NCI-H1694 (cell line): ENCODE measurements around the gene REPS2.
"Not testable (repeated sequence)": the region's sequence is repeated elsewhere in the genome, so short reads cannot be mapped to it uniquely, and the experiment has no call there.

ENCODE experiments used
- DNase-seq: peaks from one replicate; lab custom pipeline; 2025; lab: John Stamatoyannopoulos, UW

Gene REPS2

GRCh38 chrX:16946361-16946964, at the start of gene REPS2:
TSS of gene REPS2 (plus strand) at chrX:16946658. CDS start at chrX:16946862, 204 bp downstream.
- DNase-seq: peak; percentile 4

- DNase-seq: no peak
Observed at GRCh38 chrX:16897445-16897844, 49.0 kb upstream of the REPS2 start.

- no peak for DNase-seq
Observed at GRCh38 chrX:16903274-16904022, 43.0 kb upstream of the REPS2 start.

DNA sequence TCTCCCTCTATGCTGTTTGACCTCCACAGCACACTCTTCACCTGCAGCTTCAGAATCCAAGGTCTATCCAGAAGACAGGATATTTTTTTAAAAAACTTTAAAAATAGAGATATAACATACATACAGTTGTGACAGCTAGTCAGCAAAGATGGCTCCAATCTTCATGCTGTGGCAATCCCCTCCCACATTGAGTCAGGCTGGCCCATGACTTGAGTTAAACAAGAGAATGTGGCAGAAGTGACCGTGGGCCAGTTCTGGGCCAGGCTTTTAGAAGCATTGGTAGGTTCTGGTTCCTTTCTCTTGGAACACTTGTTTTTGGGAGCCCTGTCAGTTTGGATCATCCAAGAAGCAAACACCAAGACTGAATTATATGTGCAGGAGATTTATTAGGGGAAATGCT, 36.1 kb upstream of the REPS2 start:
- no peak for DNase-seq

GRCh38 chrX:16914058-16914457, 32.4 kb upstream of the REPS2 start:
- no peak for DNase-seq

DNA sequence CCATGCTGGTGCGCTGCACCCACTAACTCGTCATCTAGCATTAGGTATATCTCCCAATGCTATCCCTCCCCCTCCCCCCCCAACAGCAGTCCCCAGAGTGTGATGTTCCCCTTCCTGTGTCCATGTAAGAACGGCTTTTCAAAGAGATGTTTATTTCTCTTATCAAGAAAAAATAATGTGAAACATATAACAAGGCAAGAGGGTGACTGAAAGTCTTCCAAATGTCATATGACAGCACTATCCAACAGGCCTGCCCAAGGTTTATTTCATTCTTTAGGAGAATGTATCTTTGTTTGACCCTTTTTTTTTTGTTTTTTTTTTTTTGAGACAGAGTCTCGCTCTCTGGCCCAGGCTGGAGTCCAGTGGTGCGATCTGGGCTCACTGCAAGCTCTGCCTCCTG, 29.9 kb upstream of the REPS2 start:
- no peak for DNase-seq

GRCh38 chrX:16917120-16917519, 29.3 kb upstream of the REPS2 start:
- no peak for DNase-seq

DNA sequence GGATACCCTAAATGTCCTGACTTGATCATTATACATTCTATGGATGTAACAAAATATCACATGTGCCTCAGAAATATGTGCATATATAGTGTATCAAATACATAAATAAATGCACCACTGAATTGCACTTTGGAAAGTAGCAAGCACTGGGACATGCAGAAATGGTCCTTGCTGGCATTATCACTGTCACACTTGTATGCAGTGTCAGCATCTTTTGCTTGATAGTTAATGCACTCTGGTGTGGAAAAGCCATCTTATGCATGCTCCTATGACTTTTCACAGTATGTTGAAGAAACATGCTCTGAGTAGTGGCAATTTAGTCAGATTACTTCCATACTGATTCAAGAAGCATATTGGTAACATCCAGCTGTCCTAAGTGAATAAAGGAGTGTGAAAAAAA, 27.5 kb upstream of the REPS2 start:
- no peak for DNase-seq

GRCh38 chrX:16920075-16920474, 26.4 kb upstream of the REPS2 start:
- DNase-seq: no peak

- no peak for DNase-seq
Observed at GRCh38 chrX:16923157-16923556, 23.3 kb upstream of the REPS2 start.

- no peak for DNase-seq
Observed at GRCh38 chrX:16924631-16925480, 21.6 kb upstream of the REPS2 start.

DNA sequence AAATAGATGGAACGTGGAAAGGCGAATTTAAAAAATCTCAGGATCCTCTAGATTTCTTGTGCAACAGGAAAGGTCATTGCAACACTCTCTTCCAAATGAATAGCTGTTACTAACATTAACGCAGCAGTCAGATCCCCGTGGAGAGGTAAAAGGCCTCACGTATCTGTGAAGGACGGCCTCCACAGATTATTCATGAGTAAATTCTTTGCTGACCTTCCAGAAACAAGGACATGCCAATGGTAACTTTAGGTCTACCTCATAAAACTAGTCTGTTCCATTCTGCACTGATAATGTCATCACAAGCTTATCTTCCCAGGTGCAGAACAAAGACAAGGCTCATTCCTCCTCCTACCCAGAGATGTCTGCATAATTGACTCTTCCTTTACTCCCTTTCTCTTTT, 16.1 kb upstream of the REPS2 start:
- no peak for DNase-seq

GRCh38 chrX:16931371-16931770, 15.1 kb upstream of the REPS2 start:
- DNase-seq: no peak

DNA sequence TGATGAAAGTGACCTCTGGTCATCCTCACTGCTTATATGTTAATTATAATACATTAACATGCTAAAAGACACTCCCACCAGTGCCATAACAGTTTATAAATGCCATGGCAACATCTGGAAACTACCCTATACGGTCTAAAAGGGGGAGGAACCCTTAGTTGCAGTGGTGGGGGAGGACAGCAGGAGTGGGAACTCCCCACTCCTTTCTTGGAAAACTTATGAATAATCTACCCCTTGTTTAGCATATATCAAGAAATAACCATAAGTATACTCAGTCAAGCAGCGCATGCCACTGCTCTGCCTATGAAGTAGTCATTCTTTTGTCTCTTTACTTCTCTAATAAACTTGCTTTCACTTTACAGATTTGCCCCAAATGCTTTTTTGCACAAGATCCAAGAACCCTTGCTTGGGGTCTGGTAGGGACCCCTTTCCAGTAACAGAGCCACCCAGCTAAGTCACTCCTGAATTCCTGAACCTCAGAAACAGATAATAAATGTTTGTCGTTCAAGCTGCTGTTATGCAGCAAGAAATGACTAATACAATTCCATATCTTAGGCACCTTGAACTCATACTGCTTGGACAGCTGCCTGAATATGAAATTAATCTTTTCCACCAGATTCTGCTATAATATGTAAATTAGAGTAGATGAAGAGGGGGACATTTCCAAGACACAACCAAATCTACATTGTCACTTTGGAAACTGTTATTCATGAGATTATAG, 14.4 kb upstream of the REPS2 start:
- DNase-seq: no peak

DNA sequence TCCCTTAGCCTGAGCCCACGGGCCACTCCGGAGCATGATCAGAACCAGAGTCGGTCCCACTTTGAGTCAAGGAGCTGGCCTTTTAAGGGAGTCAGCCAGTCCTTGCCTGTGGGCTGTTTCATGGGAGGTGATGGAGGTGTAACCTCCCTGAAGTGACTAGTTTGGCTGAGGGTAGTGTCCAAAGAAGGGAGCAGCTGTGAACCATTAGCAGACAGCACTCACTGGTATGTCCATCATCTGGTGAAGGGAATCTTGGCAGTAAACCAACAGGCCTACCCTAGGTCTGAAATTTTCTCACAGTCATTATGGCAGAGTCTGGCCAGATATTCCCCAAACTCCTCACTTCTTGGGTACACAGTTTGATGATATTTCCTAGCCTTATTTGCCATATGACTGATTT, 12.3 kb upstream of the REPS2 start:
- DNase-seq: no peak

DNA sequence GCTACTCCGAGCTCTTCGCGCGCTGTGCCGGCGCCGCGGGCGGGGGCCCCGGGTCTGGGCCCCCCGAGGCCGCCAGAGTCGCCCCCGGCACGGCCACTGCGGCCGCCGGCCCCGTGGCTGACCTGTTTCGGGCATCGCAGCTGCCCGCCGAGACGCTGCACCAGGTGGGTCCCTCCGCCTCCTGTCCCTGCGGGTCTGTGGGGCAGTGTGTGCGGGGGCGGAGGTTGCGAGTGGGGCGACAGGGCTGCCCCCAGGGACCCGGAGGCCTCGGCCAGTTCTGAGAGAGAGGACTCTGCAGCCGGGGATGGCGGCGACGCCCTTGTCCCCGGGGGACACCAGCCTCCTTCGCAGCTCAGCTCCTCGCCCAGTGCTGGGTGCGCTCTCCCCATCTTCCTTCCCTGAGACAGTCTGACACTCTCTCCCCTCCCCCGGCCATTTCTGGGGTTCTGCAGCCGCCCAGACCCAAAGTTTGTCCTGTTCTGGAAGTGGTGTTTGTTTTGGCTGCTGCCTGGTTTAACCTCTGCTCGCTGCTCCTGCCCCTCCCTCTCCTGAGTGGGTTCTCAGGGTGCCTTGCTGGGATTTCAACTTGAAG, 609 bp downstream of the REPS2 start:
- DNase-seq: no peak

DNA sequence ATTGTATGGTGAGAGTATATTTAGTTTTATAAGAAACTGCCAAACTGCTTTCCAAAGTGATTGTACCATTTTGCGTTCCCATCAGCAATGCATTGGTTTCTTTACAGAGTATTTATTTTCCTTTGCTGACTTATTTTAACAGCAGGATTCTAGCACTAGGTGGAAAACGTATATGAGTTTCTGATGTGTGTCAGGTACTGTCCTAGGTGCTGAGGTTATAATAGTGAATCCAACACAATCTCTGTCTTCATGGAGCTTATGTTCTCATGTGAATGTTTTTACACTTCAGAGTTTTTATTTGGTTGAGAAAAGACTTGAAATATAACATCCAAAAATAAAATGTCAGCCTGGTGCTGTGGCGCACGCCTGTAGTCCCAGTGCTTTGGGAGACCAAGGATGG, 4.0 kb downstream of the REPS2 start:
- no peak for DNase-seq

DNA sequence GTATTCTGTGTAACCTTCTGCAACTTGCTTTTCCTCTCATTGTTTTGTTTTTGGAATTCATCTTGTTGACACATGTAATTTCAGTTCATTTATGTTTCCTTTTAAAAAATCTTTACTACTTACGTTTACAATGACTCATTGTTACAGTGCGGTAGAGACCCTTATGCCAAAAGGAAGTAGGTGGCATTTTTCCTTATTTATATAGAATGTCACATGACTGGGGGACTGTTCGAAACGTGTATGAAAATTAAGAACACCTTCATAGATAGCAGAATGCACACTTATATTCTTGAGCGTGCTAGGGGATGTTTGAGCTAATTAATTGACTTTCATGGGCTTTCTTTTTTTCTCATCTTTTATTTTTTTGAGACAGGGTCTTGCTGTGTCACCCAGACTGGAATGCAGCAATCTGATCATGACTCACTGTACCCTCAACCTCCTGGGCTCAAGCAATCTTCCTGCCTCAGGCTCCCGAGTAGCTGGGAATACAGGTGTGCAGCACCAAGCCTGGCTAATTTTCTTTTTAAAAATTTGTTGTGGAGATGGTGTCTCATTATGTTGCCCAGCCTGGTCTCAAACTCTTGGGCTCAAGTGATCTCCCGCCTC, 7.3 kb downstream of the REPS2 start:
- DNase-seq: no peak

- DNase-seq: no peak
Observed at GRCh38 chrX:16957751-16958150, 11.3 kb downstream of the REPS2 start.

DNA sequence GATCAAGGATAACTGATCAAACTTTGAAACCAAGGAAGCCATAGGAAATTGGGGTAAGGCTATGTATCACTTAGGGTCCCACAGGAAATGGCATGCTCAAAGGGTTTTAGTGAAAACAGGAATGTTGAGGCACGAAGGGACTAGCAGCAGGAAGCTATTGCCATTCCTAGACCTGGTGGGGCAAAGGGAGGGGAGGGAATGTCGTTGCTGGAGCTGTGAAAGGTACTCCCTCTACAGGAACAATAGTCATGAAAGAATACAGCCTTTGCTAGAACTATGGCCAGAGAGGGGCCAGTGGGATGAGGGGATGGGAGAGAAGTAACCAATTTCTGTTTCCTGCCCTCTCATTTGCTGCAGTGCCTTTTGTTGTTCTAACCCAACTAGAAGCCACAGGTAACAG, 11.9 kb downstream of the REPS2 start:
- DNase-seq: no peak

- not testable (repeated sequence) for DNase-seq
Observed at GRCh38 chrX:16962661-16963060, 16.2 kb downstream of the REPS2 start.

- no peak for DNase-seq
Observed at GRCh38 chrX:16963216-16963615, 16.8 kb downstream of the REPS2 start.
